Stimulated activated CD8-positive, alpha-beta memory T cell treated with anti-CD3 and anti-CD28 coated beads, Interleukin-4, amount 100 ng/mL, for 4 hours (primary cell): ENCODE data around the gene PAX5.

Experiments
- DNase-seq, 2 donors: peaks; one replicate each; pipeline ENCODE4 v3.0.0-alpha.2; 2020; ENCODE audit warnings: low read depth in 2 of 2, low spot score in 1 of 2

PAX5 gene

GRCh38 chr9:36935332-36935731 lies 98.7 kb downstream of the PAX5 start:
- DNase-seq, result no peak

GRCh38 chr9:36934478-36935065 lies 99.5 kb downstream of the PAX5 start:
- no peak for DNase-seq

GRCh38 chr9:36933676-36934215 lies 100.3 kb downstream of the PAX5 start:
- DNase-seq, result no peak

GRCh38 chr9:36932198-36932597 lies 101.9 kb downstream of the PAX5 start:
- DNase-seq, result no peak

- DNase-seq, result no peak
Observed at GRCh38 chr9:36930941-36931340, 103.1 kb downstream of the PAX5 start.

DNA sequence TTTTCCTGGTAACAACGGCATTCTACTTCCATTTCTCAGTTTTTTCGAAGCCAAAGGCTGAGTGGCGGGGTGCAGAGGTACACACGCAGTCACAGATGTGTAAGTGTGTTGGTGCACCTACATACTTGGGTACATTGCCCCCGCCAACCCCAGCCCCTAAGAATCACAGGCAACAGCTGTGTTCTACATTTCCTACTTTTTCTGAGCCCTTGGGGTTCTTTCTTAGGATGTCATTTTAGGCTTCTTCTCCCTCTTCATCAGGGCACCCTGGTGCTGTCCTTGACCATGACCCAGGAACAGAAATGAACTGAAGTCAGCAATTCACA lies 104.8 kb downstream of the PAX5 start:
- DNase-seq, result no peak

DNA sequence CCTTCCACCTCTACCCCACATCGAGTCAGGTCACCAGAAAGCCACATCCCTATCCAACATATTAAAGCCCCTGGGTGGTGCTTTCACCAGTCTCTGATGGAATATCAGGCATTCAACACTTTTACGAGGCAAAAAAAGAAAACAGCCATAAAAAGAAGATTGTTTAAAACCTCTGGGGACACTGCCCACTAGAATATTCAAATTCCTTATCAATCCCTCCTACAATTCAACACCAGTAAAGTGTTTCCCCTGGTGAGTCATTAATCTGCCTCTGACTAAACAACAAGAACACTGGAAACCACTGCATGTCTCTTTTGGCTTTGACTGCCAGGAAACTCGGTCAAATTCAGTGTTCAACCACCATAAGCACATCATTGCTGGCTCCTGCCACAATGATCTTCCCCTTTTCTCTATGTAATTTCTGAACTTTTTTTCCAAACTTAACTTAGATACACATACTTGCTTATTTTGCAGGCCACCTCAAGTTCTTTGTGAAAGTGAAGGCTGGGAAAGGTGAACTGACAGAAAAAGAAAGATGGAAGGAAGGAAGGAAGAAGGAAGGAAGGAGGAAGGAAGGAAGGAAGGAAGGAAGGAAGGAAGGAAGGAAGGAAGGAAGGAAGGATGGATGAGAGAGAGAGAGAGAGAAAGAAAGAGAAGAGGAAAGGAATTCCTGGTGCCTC lies 105.3 kb downstream of the PAX5 start:
- DNase-seq, result no peak

GRCh38 chr9:36928210-36928609 lies 105.9 kb downstream of the PAX5 start:
- no peak for DNase-seq

DNA sequence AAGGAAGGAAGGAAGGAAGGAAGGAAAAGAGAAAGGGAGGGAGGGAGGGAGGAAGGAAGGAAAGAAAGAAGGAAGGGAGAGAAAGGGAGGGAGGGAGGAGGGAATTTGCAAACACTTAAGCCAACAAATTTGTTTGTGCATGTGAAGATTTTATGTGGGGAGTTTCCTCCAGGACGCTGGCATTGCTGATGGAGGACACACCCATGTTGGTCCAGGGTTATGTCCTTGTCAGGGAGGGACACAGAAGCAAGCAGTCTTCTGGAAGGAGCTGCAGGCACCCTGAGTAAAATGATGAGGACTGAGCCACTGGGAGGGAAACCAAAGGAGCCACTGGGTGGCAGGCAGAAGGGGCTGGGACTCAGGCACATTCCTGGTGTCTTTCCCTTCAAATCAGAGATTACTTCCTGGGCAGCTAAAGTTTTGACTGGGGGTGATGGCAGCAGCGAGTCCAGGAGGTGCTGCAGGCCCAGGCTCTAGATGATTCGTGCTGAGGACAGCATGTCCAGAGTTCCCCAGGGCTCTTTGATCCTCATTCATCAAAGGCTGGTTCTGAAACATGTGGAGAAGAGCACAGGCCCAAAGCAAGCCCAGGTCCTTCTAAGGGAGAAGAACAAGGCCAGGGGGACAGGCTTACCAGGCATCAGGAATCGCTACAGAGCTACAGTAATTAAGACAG lies 109.2 kb downstream of the PAX5 start:
- no peak for DNase-seq

GRCh38 chr9:36924071-36924470 lies 110.0 kb downstream of the PAX5 start:
- no peak for DNase-seq

DNA sequence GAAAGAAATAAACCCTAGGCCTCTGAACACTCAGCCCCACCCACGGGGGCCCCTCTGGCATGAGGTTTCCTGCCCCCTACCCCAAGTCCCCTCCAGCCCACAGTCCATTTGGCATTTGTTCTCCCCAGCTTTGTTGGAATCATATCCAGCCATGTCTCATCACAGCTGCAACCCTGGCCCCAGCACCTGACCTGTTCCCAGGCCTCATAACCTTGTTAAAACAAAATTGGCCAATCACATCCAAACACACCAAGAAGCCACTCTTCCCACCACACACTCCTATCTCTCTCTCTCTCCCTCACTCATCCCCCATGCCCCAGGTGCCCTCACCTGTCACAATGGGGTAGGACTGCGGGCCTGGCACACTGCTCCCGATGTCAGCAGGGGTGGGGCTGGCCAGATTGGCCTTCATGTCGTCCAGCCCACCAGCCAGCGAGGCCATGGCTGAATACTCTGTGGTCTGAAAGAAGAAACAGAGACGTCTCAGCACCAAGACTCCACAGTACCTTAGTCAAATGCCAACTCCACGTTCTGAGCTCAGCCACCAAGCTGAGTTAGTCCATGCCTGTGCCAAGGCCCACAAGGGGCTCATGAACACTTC lies 110.9 kb downstream of the PAX5 start:
- no peak for DNase-seq

DNA sequence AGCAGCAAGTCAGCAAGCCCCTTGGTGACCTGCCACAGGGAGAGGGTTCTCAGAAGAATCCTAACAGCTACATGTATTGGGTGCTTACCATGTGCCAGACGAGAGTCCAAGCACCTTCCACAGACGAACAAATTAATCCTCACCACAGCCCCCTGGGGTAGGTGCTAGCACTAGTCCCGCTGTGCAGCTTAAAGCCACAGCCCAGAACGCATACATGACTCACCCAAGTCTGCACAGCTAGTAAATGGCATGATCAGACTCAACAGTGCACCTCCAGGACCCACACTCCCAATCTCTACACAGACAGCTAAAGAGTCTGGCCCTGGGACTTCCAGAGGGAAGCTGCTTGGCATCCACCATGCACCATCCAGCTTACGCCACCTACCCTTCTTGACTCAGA lies 111.5 kb downstream of the PAX5 start:
- no peak for DNase-seq

GRCh38 chr9:36914212-36914577 lies 119.9 kb downstream of the PAX5 start:
- DNase-seq, result no peak

DNA sequence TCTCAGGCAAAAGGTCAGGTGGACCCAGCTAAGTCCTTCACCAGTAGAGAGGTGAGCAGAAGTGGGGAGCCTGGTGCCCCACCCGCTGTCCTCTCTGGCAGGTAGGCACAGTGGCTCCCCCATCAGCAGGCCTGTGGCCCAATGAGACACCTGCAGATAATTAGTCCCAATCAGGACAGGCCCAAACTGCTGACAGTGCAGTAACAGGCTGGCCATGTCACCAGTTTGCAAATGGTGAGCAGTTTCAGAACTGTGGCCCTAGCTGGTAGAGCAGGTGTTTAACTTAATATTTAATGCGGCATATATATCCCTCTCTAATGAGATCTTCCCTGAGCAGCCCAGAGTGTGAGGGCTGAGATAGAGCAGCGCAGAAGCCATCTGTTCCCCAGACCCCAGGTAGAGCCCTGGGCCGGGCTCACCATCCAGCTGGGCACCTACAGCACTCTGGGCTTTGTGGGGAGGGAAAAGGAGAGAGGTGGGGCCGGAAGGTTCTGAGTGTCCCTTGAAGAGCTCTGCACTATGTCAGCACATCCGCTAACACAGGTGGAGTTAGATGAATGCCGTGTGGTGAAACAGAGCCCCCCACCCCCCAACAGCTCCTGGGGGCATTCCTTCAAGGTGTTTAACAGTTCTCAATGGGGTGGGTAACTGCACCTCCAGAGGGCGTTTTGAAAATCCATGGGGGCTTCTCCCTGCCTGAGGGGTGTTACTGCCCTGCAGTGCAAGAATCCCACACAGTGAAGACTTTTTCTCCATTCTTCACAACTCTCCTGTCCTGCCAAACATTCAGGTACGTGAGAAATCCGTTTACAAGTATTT lies 120.5 kb downstream of the PAX5 start:
- no peak for DNase-seq

DNA sequence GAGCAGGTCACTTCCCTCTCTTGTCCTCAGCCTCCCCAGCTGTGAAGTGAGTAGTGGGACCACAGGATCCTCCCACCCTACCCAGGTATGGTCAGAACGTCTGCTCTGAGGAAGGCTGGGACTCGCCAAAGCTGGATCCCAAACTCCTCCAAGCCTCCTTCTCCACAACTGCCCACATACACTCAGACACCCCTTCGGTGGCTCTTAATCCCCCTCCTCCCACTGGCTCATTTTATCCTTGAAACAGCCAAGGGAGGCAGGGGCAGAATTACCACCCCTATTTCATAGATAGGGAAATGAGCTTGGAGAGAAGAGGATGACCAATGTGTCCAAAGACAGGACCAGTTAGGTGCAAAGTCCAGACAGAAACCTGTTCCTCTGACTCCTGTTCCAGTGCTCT lies 121.4 kb downstream of the PAX5 start:
- DNase-seq, result no peak

DNA sequence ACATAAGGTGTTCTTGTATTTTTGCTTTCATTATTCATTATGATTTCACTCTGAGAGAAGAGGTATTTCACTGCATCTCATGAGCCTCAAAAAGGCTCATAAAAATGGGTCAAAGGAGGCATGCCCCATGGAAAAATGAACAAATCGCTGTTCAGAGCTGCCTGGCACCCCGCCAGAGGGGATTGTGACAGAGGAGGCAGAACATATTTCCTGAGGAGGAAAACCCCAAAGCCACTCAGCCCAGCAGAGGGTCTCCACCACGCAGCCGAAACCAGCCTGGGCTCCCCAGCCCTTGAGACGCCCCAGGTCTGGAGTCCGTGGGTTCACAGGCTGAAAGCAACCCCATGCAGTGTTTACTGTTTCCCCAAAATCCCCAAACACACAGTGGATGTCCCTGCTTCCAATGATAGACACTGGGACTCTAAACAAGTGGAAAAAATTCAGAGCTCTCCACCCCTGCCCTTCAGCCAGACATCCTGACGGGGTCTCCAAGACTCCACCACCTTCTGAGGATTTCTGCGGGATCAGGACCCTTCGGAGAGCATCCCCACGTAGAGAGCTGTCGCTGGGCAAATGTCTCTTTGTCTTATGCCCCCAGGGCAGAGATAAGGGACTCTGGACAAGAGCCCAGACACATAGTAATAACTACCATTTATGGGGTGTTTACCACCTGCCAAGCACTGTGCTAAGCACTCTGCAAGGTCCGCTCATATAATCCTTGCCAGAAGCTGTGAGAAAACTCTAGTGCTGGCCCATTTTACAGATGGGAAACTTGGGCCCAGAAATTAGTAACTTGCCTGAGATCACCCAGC lies 122.3 kb downstream of the PAX5 start:
- DNase-seq, result no peak

- DNase-seq, result no peak
Observed at GRCh38 chr9:36911037-36911436, 123.0 kb downstream of the PAX5 start.

- no peak for DNase-seq
Observed at GRCh38 chr9:36906492-36906891, 127.6 kb downstream of the PAX5 start.

DNA sequence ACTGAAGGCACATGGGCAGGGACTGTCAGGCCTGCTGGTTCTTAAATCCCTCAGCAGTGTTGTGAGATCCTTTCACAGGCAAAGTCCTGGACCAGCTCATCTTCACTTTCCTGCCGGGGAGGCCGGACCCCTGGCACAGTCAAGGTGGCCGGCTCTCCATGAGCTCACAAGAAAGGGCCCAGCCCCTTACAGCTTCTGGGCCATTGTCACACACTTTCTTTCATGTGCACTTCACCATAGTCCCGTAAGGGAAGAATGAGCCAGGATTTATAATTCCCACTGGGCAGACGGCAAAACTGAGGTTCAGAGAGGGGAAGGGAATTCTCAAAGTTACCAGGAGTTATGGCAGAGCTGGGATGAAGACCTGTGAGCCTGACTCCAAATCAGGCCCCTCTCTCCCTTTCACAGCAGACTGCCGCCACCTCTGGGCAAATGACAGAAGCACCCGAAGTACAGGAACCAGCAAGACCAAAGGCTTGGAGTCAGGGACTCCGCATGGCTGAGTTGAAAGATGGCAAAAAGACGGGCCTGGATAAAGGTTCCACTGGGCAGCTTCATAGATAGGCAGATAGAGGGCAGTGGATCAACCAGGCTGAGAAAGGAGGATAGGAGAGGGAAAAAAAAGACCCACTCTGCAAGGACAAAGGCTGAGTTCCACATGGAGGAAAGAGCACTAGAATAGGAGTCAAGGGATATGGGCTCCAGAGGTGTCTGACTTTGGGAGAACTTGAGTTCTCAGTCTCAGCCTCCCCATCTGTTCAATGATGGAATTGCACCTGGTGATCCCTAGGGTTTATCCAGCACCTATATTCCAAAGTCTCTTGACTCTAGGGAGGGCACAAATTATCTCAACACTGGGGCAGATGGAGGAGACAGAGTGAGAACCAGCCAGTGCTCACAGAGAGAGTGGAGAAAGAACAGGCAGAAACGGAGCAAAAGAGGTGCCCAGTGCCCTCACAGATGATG lies 128.7 kb downstream of the PAX5 start:
- no peak for DNase-seq
